Trophoblast cell (in vitro differentiated cells and primary cell): ENCODE results near the gene PJA1.

Experiments
- DNase-seq, 2 donors: peaks; one replicate each; pipeline ENCODE4 v3.0.0-alpha.2; 2016
- H2AFZ ChIP-seq: 2 replicates; pipeline ENCODE4 v1.6.1; 2013; ENCODE audit warnings: low read length, moderate library complexity, mild to moderate bottlenecking; ENCODE audit not compliant: insufficient read depth, poor library complexity
- H2AK5ac ChIP-seq: 2 replicates; pipeline ENCODE4 v1.6.1; 2013; ENCODE audit warnings: mild to moderate bottlenecking, low read length
- H2BK120ac ChIP-seq: 2 replicates; pipeline ENCODE4 v1.6.1; 2013; ENCODE audit warnings: low read length, mild to moderate bottlenecking, moderate library complexity; ENCODE audit not compliant: insufficient read depth, poor library complexity
- H2BK12ac ChIP-seq: 2 replicates; pipeline ENCODE4 v1.6.1; 2013; ENCODE audit warnings: mild to moderate bottlenecking, low read length, moderate library complexity
- H2BK5ac ChIP-seq: 2 replicates; pipeline ENCODE4 v1.6.1; 2013; ENCODE audit warnings: low read length, low read depth, moderate library complexity, mild to moderate bottlenecking; ENCODE audit not compliant: poor library complexity
- H3K14ac ChIP-seq: 2 replicates; pipeline ENCODE4 v1.6.1; 2013; ENCODE audit warnings: mild to moderate bottlenecking, low read length
- H3K18ac ChIP-seq: 2 replicates; pipeline ENCODE4 v1.6.1; 2013; ENCODE audit warnings: mild to moderate bottlenecking, low read length
- H3K23ac ChIP-seq: 2 replicates; pipeline ENCODE4 v1.6.1; 2013; ENCODE audit warnings: low read length
- H3K27ac ChIP-seq: 2 replicates; pipeline ENCODE4 v1.5.1; 2013; ENCODE audit warnings: low read depth, mild to moderate bottlenecking, inconsistent platforms, low read length, moderate library complexity
- H3K27me3 ChIP-seq: 2 replicates; pipeline ENCODE4 v1.6.1; 2013; ENCODE audit warnings: inconsistent platforms, mild to moderate bottlenecking, low read length, moderate library complexity; ENCODE audit not compliant: insufficient read depth
- H3K36me3 ChIP-seq, 2 experiments: 1 replicate in 1 of 2; 2 replicates in 1 of 2; pipeline ENCODE4 v1.6.1; 2013; ENCODE audit warnings: low read length in 2 of 2, mild to moderate bottlenecking in 2 of 2, moderate library complexity in 1 of 2; ENCODE audit not compliant: insufficient read depth in 2 of 2, control insufficient read depth in 1 of 2
- H3K4ac ChIP-seq: 2 replicates; pipeline ENCODE4 v1.6.1; 2013; ENCODE audit warnings: low read depth, mild to moderate bottlenecking, low read length, moderate library complexity
- H3K4me1 ChIP-seq, 2 experiments: 1 replicate in 1 of 2; 2 replicates in 1 of 2; pipeline ENCODE4 v1.6.1; 2013; ENCODE audit warnings: low read length in 2 of 2, mild to moderate bottlenecking in 2 of 2, moderate library complexity in 1 of 2; ENCODE audit not compliant: insufficient read depth in 2 of 2, control insufficient read depth in 1 of 2
- H3K4me2 ChIP-seq: 2 replicates; pipeline ENCODE4 v1.6.1; 2013; ENCODE audit warnings: inconsistent platforms, mild to moderate bottlenecking, low read length, moderate library complexity
- H3K4me3 ChIP-seq: 2 replicates; pipeline ENCODE4 v1.5.1; 2013; ENCODE audit warnings: mild to moderate bottlenecking, low read depth, low read length, inconsistent platforms
- H3K79me1 ChIP-seq: one replicate; pipeline ENCODE4 v1.6.1; 2013; ENCODE audit warnings: low read length
- H3K79me2 ChIP-seq: 2 replicates; pipeline ENCODE4 v1.6.1; 2013; ENCODE audit warnings: low read length, mild to moderate bottlenecking; ENCODE audit not compliant: control insufficient read depth, insufficient read depth, poor library complexity
- H3K9ac ChIP-seq: 2 replicates; pipeline ENCODE4 v1.6.1; 2013; ENCODE audit warnings: mild to moderate bottlenecking, low read length
- H3K9me3 ChIP-seq: 2 replicates; pipeline ENCODE4 v1.6.1; 2013; ENCODE audit warnings: low read depth, mild to moderate bottlenecking, control low read depth, inconsistent platforms, low read length; ENCODE audit not compliant: insufficient read depth
- H4K12ac ChIP-seq: 2 replicates; pipeline ENCODE4 v1.6.1; 2013; ENCODE audit warnings: low read depth, mild to moderate bottlenecking, low read length, moderate library complexity
- H4K8ac ChIP-seq: 2 replicates; pipeline ENCODE4 v1.6.1; 2013; ENCODE audit warnings: low read depth, mild to moderate bottlenecking, low read length, moderate library complexity
- H4K91ac ChIP-seq: one replicate; pipeline ENCODE4 v1.6.1; 2013; ENCODE audit warnings: low read depth, mild to moderate bottlenecking, low read length, moderate library complexity
- WGBS: extraction: QIAGEN DNeasy Blood & Tissue Kit; methylation state at CpG from one replicate; pipeline ENCODE4 v1.1.7; 2013; ENCODE audit warnings: missing lambda C conversion rate; ENCODE audit not compliant: insufficient read length, insufficient coverage; ENCODE audit errors: extremely low coverage; 5-methylcytosine and 5-hydroxymethylcytosine counted together

PJA1 gene

DNA sequence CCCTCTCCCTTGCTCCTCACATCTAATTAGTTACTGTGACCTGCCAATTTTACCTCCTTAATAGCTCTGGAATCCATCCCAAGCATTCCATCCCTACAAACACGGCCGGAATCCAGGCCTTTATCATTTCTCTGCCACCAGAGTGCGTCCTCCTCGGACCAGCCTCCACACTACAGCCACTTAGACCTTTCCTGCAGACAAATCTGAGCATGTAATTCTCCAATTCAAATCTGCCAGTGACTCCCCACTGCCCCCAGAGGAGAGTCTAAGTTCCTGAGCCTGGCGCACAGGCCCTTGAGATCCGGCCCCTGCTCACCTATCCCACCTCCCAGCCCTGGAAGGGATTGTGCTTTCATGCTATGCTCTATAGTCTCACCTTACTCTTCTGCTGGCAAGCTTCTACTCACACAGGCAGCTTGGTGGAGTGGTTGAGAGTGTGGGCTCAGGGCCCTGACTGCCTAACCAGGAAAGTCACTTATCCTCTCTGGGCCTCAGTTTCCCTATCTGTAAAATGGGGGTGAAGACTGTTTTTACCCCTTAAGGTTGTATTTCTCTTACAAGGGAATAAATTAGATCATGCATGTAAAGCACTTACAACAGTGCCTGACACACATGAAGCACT is 31.2 kb downstream of the PJA1 start:
- Histone ChIP-seq H3K27ac (no peak overlapping the region), H3K23ac (no peak overlapping the region), H2AFZ (peak overlapping the region; percentile 20), H3K4me2 (no peak overlapping the region), H3K14ac (no peak overlapping the region), H2BK120ac (no peak overlapping the region), H2AK5ac (no peak overlapping the region), H3K27me3 (no peaks in the 10 kb centered on the region), H3K4ac (no peak overlapping the region), H4K12ac (no peak overlapping the region), H3K9ac (no peak overlapping the region), H3K36me3 (no peaks in the 10 kb centered on the region), H3K9me3 (no peaks in the 10 kb centered on the region), H2BK12ac (peak overlapping the region; percentile 40), H3K18ac (no peak overlapping the region), H3K4me3 (no peak overlapping the region), H3K4me1 (peaks cover 13 to 22% of the 10 kb centered on the region in 2 experiments), H3K79me1 (peaks cover 9% of the 10 kb centered on the region), H3K79me2 (no peaks in the 10 kb centered on the region), H4K91ac (no peak overlapping the region), H2BK5ac (no peak overlapping the region), H4K8ac (no peak overlapping the region)
- no CpG with 5 or more reads among the region's 6 CpGs for WGBS
- DNase-seq: peak; percentile 47 to 61

GRCh38 chrX:69131886-69132285 is 33.4 kb downstream of the PJA1 start:
- H3K14ac ChIP-seq: no peak overlapping the region
- H2BK5ac ChIP-seq: no peak overlapping the region
- H4K8ac ChIP-seq: no peak overlapping the region
- H4K91ac ChIP-seq: no peak overlapping the region
- no peak overlapping the region for H3K18ac ChIP-seq
- no peak overlapping the region for H2BK120ac ChIP-seq
- no peaks in the 10 kb centered on the region for H3K79me2 ChIP-seq
- H3K9ac ChIP-seq: no peak overlapping the region
- no peaks in the 10 kb centered on the region for H3K27me3 ChIP-seq
- no peak overlapping the region for H3K27ac ChIP-seq
- H2BK12ac ChIP-seq: no peak overlapping the region
- H4K12ac ChIP-seq: no peak overlapping the region
- H3K4me3 ChIP-seq: no peak overlapping the region
- H3K23ac ChIP-seq: no peak overlapping the region
- no peak overlapping the region for H2AK5ac ChIP-seq
- H3K9me3 ChIP-seq: no peaks in the 10 kb centered on the region
- no peak overlapping the region for H2AFZ ChIP-seq
- H3K79me1 ChIP-seq: peaks cover 4% of the 10 kb centered on the region
- no peak overlapping the region for H3K4ac ChIP-seq
- WGBS: no CpG with 5 or more reads among the region's 5 CpGs
- no peak for DNase-seq
- peaks cover 7 to 18% of the 10 kb centered on the region in 2 experiments for H3K4me1 ChIP-seq
- no peak overlapping the region for H3K4me2 ChIP-seq
- no peaks in the 10 kb centered on the region for H3K36me3 ChIP-seq

DNA sequence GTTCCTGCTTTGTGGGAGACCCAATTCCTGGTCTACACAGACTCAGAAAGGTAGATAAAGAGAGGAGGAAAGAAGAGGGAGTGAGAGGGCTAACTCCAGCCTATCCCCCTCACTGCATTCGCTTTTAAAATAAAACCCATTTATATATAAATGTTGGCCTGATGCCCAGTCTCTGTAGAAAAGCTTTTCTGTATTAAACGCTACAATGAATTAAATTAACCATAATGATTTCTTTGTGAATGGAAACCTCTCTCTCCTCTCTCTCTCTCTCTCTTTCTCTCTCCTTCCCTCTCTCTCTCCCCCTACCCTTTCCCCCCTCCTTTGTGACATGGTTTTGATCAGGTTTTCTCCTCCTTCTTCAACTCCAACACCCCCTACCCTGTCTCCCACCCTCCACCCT is 34.8 kb downstream of the PJA1 start:
- Histone ChIP-seq H2BK5ac (no peak overlapping the region), H3K4me1 (peaks cover 3 to 13% of the 10 kb centered on the region in 2 experiments), H3K23ac (no peak overlapping the region), H3K79me1 (no peaks in the 10 kb centered on the region), H3K18ac (no peak overlapping the region), H4K8ac (no peak overlapping the region), H3K4ac (no peak overlapping the region), H3K27me3 (no peaks in the 10 kb centered on the region), H2AFZ (no peak overlapping the region), H3K9me3 (no peaks in the 10 kb centered on the region), H3K79me2 (no peaks in the 10 kb centered on the region), H3K14ac (no peak overlapping the region), H3K36me3 (no peaks in the 10 kb centered on the region), H2BK12ac (no peak overlapping the region), H2AK5ac (no peak overlapping the region), H3K9ac (no peak overlapping the region), H3K27ac (no peak overlapping the region), H3K4me2 (no peak overlapping the region), H4K12ac (no peak overlapping the region), H2BK120ac (no peak overlapping the region), H3K4me3 (no peak overlapping the region), H4K91ac (no peak overlapping the region)
- no peak for DNase-seq
- WGBS: no CpG with 5 or more reads among the region's 2 CpGs

DNA sequence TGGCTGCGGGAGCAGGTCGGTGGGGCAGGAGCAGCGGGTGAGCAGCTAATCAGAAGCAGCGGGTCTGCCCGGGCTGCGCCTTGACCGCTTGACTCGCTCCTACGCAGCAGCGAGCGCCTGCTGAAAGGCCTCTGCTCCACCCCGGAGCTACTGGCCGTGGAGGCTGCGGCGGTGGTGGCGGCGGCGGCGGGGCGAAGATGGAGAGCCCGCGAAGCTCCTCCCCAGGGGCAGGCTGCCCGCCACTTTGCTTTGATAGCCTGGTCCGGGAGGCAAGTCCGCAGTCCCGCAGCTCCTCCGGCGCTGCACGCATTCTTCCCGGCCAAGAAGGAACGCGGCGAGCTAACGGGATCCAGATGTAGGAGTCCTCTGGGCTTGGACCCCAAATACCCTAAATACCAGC is 36.7 kb downstream of the PJA1 start:
- Histone ChIP-seq H2AFZ (no peak overlapping the region), H4K12ac (no peak overlapping the region), H3K9ac (no peak overlapping the region), H3K79me1 (no peaks in the 10 kb centered on the region), H3K4ac (no peak overlapping the region), H2AK5ac (no peak overlapping the region), H2BK120ac (no peak overlapping the region), H4K91ac (no peak overlapping the region), H4K8ac (no peak overlapping the region), H3K36me3 (no peaks in the 10 kb centered on the region), H3K79me2 (no peaks in the 10 kb centered on the region), H3K4me2 (peak overlapping the region; percentile 45), H2BK12ac (peak overlapping the region; percentile 68), H3K14ac (no peak overlapping the region), H3K9me3 (no peaks in the 10 kb centered on the region), H3K27me3 (no peaks in the 10 kb centered on the region), H2BK5ac (no peak overlapping the region), H3K23ac (no peak overlapping the region), H3K18ac (no peak overlapping the region), H3K27ac (no peak overlapping the region), H3K4me3 (no peak overlapping the region), H3K4me1 (peaks cover 6 to 14% of the 10 kb centered on the region in 2 experiments)
- WGBS: no CpG with 5 or more reads among the region's 34 CpGs
- peak in 1 of 2 donors; percentile 49 for DNase-seq
